Stimulated activated CD4-positive, alpha-beta T cell treated with anti-CD3 and anti-CD28 coated beads, Interleukin-12 subunit alpha, Interleukin-12 subunit beta, amount 100 ng/mL, for 4 hours (primary cell): ENCODE data around the gene CDR2.
A peak's percentile ranks its signal among the peaks of the same experiment; 100 is the strongest.

Experiments used
- DNase-seq: peaks from one replicate; pipeline ENCODE4 v3.0.0-alpha.2; 2020

Gene CDR2

GRCh38 chr16:22323173-22323958 lies 51.1 kb downstream of the CDR2 start:
- DNase-seq = no peak

DNA sequence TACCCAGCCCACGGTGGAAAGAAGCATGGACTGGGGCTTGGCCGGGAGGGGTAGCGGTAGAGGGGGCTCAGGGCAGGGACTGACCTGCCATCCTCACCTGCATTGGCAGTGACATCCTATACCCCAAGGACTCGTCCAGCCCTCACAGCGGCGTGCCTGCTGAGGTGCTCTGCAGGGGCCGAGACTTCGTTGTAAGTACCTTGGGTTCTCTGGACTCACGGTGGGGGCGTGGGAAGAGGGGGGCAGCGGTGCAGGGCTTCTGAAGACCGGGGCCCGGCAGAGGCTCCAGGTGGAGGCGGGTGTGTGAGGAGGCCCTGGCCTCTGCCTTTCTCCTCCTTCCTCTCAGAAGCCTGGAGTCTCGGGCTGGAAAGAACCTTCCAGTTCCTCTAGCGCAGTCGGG lies 51.7 kb downstream of the CDR2 start:
- no peak for DNase-seq

DNA sequence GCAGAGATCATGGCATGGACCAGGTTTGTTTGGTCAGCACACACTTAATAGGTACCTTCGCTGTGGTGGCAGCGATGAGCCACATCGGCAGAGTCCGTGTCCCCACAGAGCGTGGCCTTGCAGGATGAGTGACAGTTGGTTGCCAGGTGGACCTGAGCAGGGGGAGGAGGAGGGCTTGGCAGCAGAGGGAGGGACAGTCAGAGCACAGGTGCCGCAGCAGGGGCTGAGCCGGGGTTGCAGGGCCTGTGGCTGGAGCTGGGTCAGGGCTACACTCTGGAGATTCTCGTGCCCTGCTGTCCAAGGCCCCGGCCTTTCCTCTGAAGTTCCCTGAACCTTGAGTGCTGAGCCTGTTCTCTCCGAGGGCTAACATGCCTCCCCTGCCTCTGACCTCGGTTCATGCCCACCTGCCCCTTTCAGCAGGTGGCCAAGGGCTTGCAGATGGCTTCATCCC lies 52.4 kb downstream of the CDR2 start:
- no peak for DNase-seq

GRCh38 chr16:22321340-22322001 lies 52.9 kb downstream of the CDR2 start:
- DNase-seq = peak; percentile 59

- DNase-seq = no peak
These were observed 53.7 kb downstream of the CDR2 start for GRCh38 chr16:22320572-22321339.

GRCh38 chr16:22318690-22319358 lies 55.6 kb downstream of the CDR2 start:
- DNase-seq = peak; percentile 50

- no peak for DNase-seq
These were observed 56.8 kb downstream of the CDR2 start for GRCh38 chr16:22317625-22318024.

DNA sequence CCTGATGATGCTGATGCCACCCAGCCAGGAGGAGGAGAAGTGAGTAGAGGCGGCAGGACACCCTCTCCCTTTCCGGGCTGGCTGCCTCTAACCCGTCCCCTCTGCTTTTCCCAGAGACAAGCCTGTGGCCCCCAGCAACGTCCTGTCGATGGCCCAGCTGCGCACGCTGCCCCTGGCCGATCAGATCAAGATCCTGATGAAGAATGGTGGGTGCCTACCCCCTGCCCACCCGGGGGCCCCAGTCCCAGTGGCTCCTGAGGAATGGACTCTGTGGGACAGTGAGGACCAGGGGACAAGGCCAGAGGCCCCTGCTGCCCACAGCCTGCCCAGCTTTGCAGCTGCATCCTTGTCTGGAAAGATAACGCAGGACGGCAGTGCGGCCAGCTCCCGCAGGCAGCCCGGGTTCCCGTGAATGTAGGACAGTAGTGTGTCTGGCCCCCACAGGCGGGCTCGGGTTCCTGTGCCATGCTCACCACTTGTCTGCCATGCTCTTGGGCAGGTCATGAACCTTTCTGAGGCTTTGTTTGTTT lies 57.4 kb downstream of the CDR2 start:
- no peak for DNase-seq

- DNase-seq = no peak
These were observed 58.0 kb downstream of the CDR2 start for GRCh38 chr16:22316411-22316811.

DNA sequence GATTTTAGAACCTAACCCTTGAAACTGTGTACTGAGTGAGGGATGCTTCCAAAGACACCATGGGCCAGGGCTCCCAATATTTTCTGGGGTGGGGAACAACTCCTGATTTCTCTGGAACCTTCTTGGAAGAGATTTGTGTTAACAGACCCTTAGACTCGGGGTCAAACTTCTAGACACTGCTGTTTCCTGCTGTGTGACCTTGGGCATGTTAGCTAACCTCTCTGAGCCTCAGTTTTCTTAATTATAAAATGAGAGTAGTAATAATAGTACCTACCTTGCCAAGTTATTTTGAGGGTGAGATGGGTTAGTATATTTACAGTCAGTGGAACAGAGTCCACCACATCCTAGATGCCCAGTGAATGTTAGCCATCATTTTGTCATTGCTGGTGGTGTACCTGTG lies 58.4 kb downstream of the CDR2 start:
- no peak for DNase-seq

DNA sequence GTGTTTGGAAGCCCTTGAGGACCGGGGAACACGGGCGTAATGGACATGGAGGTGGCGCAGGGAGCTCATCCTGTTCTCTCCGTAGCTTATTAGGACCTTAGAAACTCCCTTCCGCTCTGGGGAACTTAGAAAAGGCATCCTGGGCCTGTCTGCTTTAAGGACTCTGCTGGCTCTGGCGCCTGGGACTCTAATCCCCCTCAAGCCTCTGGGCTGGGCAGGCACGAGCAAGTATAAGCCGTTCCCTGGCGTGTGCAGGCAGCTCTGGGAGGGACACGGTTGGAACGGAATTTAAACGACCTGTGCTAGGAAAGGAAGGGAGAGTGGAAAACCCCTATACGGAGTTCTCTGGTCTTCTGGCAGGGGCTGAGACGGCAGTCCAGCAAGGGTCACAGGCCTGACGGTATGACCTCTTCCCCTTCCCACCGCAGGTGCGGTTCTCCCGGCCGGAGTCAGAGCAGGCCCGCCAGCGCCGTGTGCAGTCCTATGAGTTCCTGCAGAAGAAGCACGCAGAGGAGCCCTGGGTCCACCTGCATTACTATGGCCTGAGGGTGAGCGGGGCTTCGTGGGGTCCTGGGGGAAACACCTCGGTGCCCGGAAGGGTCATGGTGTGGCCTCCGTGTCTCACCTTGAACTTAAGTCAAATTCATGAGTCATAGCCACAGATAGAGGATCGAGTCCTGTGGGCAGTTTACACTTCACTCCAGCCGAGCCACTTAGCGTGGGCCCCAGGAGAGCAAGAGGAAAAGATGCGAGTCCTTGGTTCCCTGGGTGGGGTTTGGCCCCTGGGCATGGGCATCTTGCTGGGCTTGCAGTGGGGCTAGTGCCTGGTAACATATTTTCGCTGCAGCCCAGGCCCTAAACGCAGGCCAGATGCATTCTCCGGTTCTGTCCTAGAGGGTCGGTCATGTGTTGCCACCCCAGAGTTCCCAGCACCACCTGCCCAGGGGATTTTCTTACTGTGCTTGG lies 59.5 kb downstream of the CDR2 start:
- no peak for DNase-seq

DNA sequence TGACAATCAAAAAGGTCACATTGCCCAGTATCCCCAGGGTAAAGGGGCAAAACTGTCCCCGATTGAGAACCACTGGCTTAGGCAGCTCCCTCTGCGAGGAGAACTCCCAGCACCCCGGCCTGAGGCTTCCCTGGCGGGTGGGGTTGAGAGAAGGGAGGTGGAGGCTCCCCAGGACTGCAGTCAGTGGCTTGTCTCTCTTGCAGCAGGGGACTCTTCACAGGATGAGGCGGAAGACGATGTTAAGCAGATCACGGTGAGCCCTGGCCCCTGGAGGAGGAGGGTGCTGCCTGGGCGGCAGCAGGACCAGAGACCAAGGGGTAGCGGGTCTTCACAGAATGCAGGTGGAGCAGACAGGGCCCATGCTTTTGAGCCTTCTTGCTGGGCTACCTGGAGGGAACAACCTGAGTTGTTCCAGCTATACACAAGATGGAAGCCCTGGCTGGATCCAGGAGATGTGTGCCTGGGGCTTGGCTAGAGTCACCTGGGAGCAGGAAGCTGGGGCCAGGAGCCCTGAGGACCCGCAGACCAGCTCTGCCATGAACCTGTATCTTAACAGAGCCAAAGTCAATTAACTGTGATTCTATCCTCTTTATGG lies 60.4 kb downstream of the CDR2 start:
- DNase-seq = no peak

DNA sequence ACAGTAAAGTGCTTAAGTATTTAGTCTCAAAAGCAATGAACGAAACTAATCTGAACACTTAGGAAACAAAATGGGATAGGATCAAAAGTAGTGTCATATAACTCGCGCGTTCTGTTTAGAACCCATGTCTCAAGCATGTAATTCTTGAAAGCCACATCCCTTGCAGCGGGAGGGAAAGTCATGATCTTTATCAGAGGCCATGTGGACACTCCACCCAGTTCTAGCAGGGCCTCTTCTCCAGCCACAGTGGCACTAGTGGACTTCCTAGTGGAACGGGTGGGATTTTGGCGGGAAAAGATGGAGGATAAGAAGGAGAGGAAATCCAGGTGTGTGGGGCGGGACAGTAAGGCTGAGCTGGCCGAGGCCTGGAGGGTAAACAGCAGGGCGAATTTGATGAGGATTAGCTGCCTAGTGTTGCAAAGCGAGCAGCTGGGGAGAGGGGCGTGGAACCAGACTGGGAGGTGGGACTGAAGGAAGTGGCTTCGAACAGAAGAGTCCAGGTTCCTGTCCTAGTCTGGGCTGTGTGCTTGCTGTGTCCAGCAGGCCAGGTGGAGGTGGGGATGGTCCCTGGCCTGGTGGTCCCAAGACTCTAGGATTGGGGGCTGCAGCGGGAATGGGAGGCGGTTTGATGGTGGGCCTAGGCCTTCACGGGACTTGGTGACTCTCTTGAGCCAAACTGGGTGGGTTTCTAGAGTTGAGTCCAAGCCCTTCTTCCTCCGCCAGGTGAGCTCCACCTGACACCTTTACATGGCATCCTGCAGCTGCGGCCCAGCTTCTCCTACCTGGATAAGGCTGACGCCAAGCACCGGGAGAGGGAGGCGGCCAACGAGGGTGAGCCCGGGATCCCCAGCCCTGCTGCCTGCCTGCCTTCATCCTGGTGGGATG lies 61.3 kb downstream of the CDR2 start:
- no peak for DNase-seq

- no peak for DNase-seq
These were observed 62.9 kb downstream of the CDR2 start for GRCh38 chr16:22311520-22311919.

- no peak for DNase-seq
These were observed 65.4 kb downstream of the CDR2 start for GRCh38 chr16:22308824-22309520.

- DNase-seq = no peak
These were observed 66.6 kb downstream of the CDR2 start for GRCh38 chr16:22307838-22308237.

GRCh38 chr16:22306788-22307187 lies 67.6 kb downstream of the CDR2 start:
- no peak for DNase-seq

DNA sequence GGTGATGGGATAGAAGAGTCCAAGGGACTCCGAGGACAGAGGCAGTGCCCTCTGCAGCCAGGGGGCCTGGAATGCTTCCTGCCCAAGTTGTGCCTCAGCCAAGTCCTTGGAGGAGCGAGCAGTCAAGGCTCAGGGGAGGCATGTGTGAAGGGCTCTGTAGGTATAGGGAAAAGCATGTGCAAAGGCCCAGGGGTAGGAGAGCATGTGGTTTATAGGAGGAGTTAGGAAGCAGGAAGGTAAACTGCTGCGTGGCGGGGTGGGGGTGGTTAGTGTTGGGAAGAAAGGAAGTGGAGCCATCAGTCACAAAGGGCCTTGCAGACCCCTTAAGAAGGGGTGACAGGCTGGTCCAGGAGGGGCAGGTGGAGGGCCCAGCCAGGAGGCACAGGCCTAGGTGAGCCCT lies 70.0 kb downstream of the CDR2 start:
- no peak for DNase-seq

DNA sequence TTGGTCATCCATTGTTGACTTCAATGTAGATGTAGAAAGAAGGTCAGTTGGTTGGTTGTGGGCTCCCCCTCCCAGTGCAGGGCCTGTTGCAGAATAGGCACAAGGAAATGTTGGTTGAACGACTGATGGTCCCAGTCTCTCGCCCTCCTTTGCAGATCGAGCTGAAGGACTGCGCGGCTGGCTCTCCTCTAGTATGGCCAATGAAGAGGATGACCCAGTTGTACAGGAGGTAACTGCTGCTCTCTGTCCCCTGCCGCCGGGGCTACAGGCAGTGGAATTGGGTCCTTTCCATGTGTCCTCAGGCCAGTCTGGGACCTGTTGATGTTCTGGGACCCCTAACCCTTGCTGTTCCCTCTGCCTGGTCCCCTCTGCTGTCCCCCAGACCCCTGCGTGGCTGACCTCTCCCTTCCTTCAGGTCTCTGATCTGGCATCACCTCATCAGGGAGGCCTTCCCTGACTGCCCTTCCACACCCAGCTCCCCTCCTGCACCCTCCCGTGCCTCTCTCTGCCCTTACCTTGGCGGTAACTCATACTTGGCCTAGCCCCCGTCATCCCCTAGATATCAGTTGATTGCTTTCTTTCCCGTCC lies 71.5 kb downstream of the CDR2 start:
- no peak for DNase-seq
